OCI-LY1 (cell line): ENCODE results near the gene CABYR.
A peak's percentile ranks its signal among the peaks of the same experiment; 100 is the strongest.

Source experiments
- H2AFZ ChIP-seq: fragments of 200-600 bp; sonication (generic), shearing (Covaris generic); 2 replicates; pipeline ENCODE4 v1.6.0; 2014; ENCODE audit warnings: antibody characterized with exemption, mild to moderate bottlenecking, low read length
- H3F3A ChIP-seq: fragments of 200-600 bp; sonication (generic), shearing (Covaris generic); 2 replicates; pipeline ENCODE4 v1.6.0; 2014; ENCODE audit warnings: mild to moderate bottlenecking, antibody characterized with exemption, low read length, moderate library complexity; ENCODE audit not compliant: insufficient read depth
- H3K27ac ChIP-seq: fragments of 200-600 bp; sonication (generic); 2 replicates; pipeline ENCODE4 v1.5.1; 2014; ENCODE audit warnings: low read length, mixed run types, mild to moderate bottlenecking, low read depth; ENCODE audit not compliant: poor library complexity, severe bottlenecking
- H3K27me3 ChIP-seq: fragments of 200-600 bp; sonication (generic); 2 replicates; pipeline ENCODE4 v1.6.0; 2014; ENCODE audit warnings: antibody characterized with exemption, mild to moderate bottlenecking, low read length, moderate library complexity; ENCODE audit not compliant: insufficient read depth
- H3K36me3 ChIP-seq: fragments of 200-600 bp; sonication (generic); 2 replicates; pipeline ENCODE4 v1.6.1; 2014; ENCODE audit warnings: mild to moderate bottlenecking, antibody characterized with exemption, low read length, moderate library complexity, mixed read lengths; ENCODE audit not compliant: insufficient read depth
- H3K4me1 ChIP-seq: fragments of 200-600 bp; sonication (generic); 2 replicates; pipeline ENCODE4 v1.5.1; 2014; ENCODE audit warnings: mild to moderate bottlenecking, low read length, moderate library complexity; ENCODE audit not compliant: insufficient read depth, severe bottlenecking
- H3K4me2 ChIP-seq: fragments of 200-600 bp; sonication (generic), shearing (Covaris generic); 2 replicates; pipeline ENCODE4 v1.6.1; 2014; ENCODE audit warnings: low read length
- H3K4me3 ChIP-seq: fragments of 200-600 bp; sonication (generic); 2 replicates; pipeline ENCODE4 v1.5.1; 2014; ENCODE audit warnings: low read length, low read depth, mild to moderate bottlenecking, mixed read lengths; ENCODE audit not compliant: poor library complexity, severe bottlenecking
- H3K79me2 ChIP-seq: fragments of 200-600 bp; shearing (Covaris generic); 2 replicates; pipeline ENCODE4 v1.6.1; 2016; ENCODE audit warnings: mixed run types, low read length, mixed read lengths; ENCODE audit not compliant: insufficient read depth
- H3K9ac ChIP-seq: fragments of 200-600 bp; sonication (generic), shearing (Covaris generic); 2 replicates; pipeline ENCODE4 v1.6.1; 2014; ENCODE audit warnings: mild to moderate bottlenecking, low read length, mixed read lengths
- H3K9me2 ChIP-seq: fragments of 200-600 bp; sonication (generic), shearing (Covaris generic); 2 replicates; pipeline ENCODE4 v1.6.1; 2014; ENCODE audit warnings: low read depth, mild to moderate bottlenecking, low read length, mixed read lengths
- H3K9me3 ChIP-seq: fragments of 200-600 bp; shearing (Covaris generic); 2 replicates; pipeline ENCODE4 v1.6.1; 2014; ENCODE audit warnings: low read length, mixed read lengths
- H4K20me1 ChIP-seq: fragments of 200-600 bp; sonication (generic), shearing (Covaris generic); 2 replicates; pipeline ENCODE4 v1.6.0; 2016; ENCODE audit warnings: mild to moderate bottlenecking, low read length; ENCODE audit not compliant: insufficient read depth
- EZH2 ChIP-seq: fragments of 200-600 bp; sonication (generic), shearing (Covaris generic); IDR thresholded peaks from 2 replicates; pipeline ENCODE4 v1.8.0; 2017; ENCODE audit warnings: borderline replicate concordance, mixed run types, mild to moderate bottlenecking, antibody characterized with exemption, low read length, moderate library complexity, mixed read lengths
- TF ChIP-seq, protein P1 (sequence below): fragments of 200-600 bp; sonication (generic), shearing (Covaris generic); IDR thresholded peaks from 2 replicates; pipeline ENCODE4 v1.5.1; 2017; ENCODE audit warnings: mild to moderate bottlenecking, antibody characterized with exemption, low read length, moderate library complexity, mixed read lengths

Gene CABYR

GRCh38 chr18:24115628-24116027 lies 23.2 kb upstream of the CABYR start:
- Histone ChIP-seq H3K9me2 (no peaks in the 10 kb centered on the region), H3K9ac (no peak overlapping the region), H3K36me3 (no peaks in the 10 kb centered on the region), H3K79me2 (no peaks in the 10 kb centered on the region), H3K4me1 (no peaks in the 10 kb centered on the region), H3F3A (no peaks in the 10 kb centered on the region), H3K4me3 (no peak overlapping the region), H4K20me1 (no peaks in the 10 kb centered on the region), H3K4me2 (no peak overlapping the region), H3K27ac (no peak overlapping the region), H3K9me3 (no peaks in the 10 kb centered on the region), H3K27me3 (no peaks in the 10 kb centered on the region), H2AFZ (no peak overlapping the region)
- no peak for TF ChIP-seq EZH2
- TF ChIP-seq, protein P1, sequence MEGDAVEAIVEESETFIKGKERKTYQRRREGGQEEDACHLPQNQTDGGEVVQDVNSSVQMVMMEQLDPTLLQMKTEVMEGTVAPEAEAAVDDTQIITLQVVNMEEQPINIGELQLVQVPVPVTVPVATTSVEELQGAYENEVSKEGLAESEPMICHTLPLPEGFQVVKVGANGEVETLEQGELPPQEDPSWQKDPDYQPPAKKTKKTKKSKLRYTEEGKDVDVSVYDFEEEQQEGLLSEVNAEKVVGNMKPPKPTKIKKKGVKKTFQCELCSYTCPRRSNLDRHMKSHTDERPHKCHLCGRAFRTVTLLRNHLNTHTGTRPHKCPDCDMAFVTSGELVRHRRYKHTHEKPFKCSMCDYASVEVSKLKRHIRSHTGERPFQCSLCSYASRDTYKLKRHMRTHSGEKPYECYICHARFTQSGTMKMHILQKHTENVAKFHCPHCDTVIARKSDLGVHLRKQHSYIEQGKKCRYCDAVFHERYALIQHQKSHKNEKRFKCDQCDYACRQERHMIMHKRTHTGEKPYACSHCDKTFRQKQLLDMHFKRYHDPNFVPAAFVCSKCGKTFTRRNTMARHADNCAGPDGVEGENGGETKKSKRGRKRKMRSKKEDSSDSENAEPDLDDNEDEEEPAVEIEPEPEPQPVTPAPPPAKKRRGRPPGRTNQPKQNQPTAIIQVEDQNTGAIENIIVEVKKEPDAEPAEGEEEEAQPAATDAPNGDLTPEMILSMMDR, result no peak

DNA sequence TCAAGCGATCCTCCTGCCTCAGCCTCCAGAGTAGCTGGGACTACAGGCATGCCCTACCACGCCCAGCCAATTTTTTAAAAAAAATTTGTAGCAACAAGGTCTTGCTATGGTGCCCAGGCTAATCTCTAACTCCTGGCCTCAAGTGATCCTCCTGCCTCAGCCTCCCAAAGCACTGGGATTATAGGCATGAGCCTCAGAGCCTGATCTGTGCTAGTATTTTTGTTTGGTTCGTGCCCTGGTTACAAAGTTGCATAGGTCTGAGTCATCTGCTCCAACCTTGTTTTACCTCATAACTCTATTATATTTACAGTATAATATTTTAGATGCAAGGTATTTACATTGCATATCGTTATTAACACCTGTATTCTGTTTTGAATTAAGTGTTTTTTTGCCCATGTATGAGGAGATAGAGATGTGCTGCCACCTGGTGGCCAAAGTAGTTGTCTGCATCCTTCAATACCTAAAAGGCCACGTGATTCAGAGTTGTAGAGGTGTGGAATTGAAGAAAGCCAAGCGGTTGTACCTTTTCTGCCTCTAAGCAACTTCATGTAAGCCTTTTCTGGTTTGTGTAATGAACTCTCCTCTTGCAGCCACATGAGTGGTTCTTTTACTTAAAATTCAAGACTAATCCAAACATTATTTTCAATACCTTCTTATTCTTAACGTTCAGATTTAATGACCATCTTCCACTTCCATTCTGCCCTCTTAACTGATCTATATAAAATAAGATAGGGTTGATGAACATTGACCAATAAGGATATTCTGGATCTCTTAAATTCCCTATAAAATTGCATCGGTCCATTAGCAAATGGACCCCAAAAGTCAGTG lies 19.9 kb upstream of the CABYR start:
- Histone ChIP-seq H3K9me3 (no peaks in the 10 kb centered on the region), H3F3A (no peaks in the 10 kb centered on the region), H3K27me3 (no peaks in the 10 kb centered on the region), H3K36me3 (no peaks in the 10 kb centered on the region), H3K27ac (no peak overlapping the region), H3K4me2 (no peak overlapping the region), H3K4me3 (no peak overlapping the region), H3K79me2 (no peaks in the 10 kb centered on the region), H3K9ac (no peak overlapping the region), H2AFZ (no peak overlapping the region), H3K4me1 (no peaks in the 10 kb centered on the region), H4K20me1 (no peaks in the 10 kb centered on the region), H3K9me2 (no peaks in the 10 kb centered on the region)
- TF ChIP-seq, protein P1, result peak; percentile 82
- TF ChIP-seq EZH2, result no peak

- Histone ChIP-seq H3K9me2 (no peaks in the 10 kb centered on the region), H3K27ac (no peak overlapping the region), H3F3A (no peaks in the 10 kb centered on the region), H3K9me3 (no peaks in the 10 kb centered on the region), H2AFZ (no peak overlapping the region), H3K4me3 (no peak overlapping the region), H3K36me3 (no peaks in the 10 kb centered on the region), H4K20me1 (no peaks in the 10 kb centered on the region), H3K79me2 (no peaks in the 10 kb centered on the region), H3K9ac (no peak overlapping the region), H3K27me3 (no peaks in the 10 kb centered on the region), H3K4me1 (no peaks in the 10 kb centered on the region), H3K4me2 (no peak overlapping the region)
- TF ChIP-seq, protein P1, result no peak
- TF ChIP-seq EZH2, result no peak
Measured at GRCh38 chr18:24120676-24121075, 18.2 kb upstream of the CABYR start.
